ENCODE measurements around the gene CYS1. TPM values are rescaled to one million over a fixed set of nuclear protein-coding genes. Genes with fewer than 3 reads are reported as not detected.
A peak's percentile ranks its signal among the peaks of the same experiment; 100 is the strongest.

CYS1 gene
- 0.56 TPM in 1 of 2 replicates, not detected in the other for total RNA-seq (ENCODE audit: low replicate concordance)

DNA sequence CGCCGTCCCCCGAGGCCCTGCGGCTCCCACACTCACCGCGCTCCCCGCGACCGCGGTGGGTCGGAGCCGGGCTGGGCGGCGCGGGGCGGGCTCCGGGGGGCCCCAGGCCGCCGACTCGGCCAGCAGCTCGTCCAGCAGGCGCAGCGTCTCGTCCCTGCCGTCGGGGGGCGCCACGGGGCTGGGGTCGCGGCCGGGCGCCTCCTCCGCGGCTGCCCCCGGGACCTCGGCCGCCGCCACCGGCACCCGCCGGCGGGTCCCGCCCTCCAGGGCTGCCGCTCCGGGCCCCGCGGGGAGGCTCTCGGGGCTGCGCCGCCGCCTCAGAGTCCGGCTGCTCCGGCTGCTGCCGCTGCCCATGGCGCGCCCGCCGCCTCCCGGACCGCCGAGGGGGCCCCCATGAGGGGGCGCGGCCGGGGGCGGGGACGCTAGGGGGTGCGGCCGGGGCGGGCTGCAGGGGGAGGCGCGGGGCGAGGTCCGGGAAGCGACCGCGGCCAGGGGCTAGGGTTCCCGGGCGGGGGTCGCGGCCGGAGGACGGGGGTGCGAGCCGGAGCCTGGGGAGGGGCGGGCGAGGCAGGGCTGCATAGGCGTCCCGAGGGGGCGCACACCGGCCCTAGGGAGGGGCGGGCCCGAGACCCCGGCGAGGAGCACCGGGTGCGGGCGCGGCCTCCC lies at the start of gene CYS1:
CYS1 (minus strand) TSS at position 542 of the 666 bp plus-strand sequence; CDS start at position 354, 188 bp downstream.
- peak within 1 kb of the TSS; percentile 78 for H3K4me3 Mint-ChIP-seq
- Histone ChIP-seq H3K9ac (no peak within 1 kb of the TSS), H3K79me2 (ENCODE audit: low read depth) (no peaks in the 10 kb centered on the region), H3K4me1 (peaks cover 4% of the 10 kb centered on the region), H2AFZ (replicated peaks) (peak within 1 kb of the TSS; percentile 89), H3K27me3 (peaks cover 98% of the 10 kb centered on the region), H4K20me1 (ENCODE audit: low read depth) (peaks cover 5% of the 10 kb centered on the region), H3K27ac (no peak within 1 kb of the TSS), H3K4me3 (peak within 1 kb of the TSS; percentile 57), H3K36me3 (no peaks in the 10 kb centered on the region), H3K4me2 (peak within 1 kb of the TSS; percentile 80), H3K9me3 (ENCODE audit: low read depth) (no peaks in the 10 kb centered on the region), H3F3A (ENCODE audit: low read depth) (peaks cover 22% of the 10 kb centered on the region)
- DNase-seq (ENCODE audit: low spot score): peak; percentile 76
- H3K27me3 Mint-ChIP-seq (ENCODE audit: insufficient read depth, low read depth): peaks cover 72% of the 10 kb centered on the region
- H3K9me3 Mint-ChIP-seq: no peaks in the 10 kb centered on the region
- no peaks in the 10 kb centered on the region for H3K36me3 Mint-ChIP-seq
- H3K4me1 Mint-ChIP-seq: peaks cover 24% of the 10 kb centered on the region
- H3K27ac Mint-ChIP-seq: no peak within 1 kb of the TSS
- TF ChIP-seq CTCF (IDR thresholded peaks at IDR 0.05): no peak
- no peak for TF ChIP-seq EZH2phosphoT487 (IDR thresholded peaks at IDR 0.05)
- no peak for TF ChIP-seq EZH2 (IDR thresholded peaks at IDR 0.05)

DNA sequence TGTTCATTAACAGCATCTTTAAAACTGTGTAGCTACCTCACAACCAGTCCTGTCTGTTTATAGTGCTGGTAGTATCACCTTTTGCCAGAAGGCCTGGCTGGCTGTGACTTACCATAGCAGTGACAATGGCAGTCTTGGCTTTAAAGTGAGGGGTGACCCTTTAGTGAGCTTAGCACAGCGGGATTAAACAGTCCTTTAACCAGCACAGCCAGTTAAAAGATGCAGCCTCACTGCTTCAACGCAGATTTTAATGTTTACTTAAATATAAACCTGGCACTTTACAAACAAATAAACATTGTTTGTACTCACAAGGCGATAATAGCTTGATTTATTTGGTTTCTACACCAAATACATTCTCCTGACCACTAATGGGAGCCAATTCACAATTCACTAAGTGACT lies 49.3 kb upstream of the CYS1 start:
- peaks cover 29% of the 10 kb centered on the region for H3F3A ChIP-seq (ENCODE audit: low read depth)
- Mint-ChIP-seq H3K4me3 (no peak overlapping the region), H3K9me3 (no peaks in the 10 kb centered on the region), H3K4me1 (peaks cover 17% of the 10 kb centered on the region), H3K27me3 (ENCODE audit: insufficient read depth, low read depth) (peaks cover 5% of the 10 kb centered on the region), H3K27ac (no peak overlapping the region), H3K36me3 (peaks cover 46% of the 10 kb centered on the region)
- H3K36me3 ChIP-seq: peaks cover 31% of the 10 kb centered on the region
- H3K27ac ChIP-seq: no peak overlapping the region
- H4K20me1 ChIP-seq (ENCODE audit: low read depth): peaks cover 84% of the 10 kb centered on the region
- no peak for DNase-seq (ENCODE audit: low spot score)
- H3K4me3 ChIP-seq: no peak overlapping the region
- no peak overlapping the region for H3K4me2 ChIP-seq
- TF ChIP-seq EZH2 (IDR thresholded peaks at IDR 0.05) (no peak), CTCF (IDR thresholded peaks at IDR 0.05) (no peak), EZH2phosphoT487 (IDR thresholded peaks at IDR 0.05) (no peak)
- H3K27me3 ChIP-seq: no peaks in the 10 kb centered on the region
- H3K9ac ChIP-seq: no peak overlapping the region
- H3K79me2 ChIP-seq (ENCODE audit: low read depth): peaks cover 63% of the 10 kb centered on the region
- H3K4me1 ChIP-seq: peaks cover 10% of the 10 kb centered on the region
- no peaks in the 10 kb centered on the region for H3K9me3 ChIP-seq (ENCODE audit: low read depth)
- H2AFZ ChIP-seq (replicated peaks): no peak overlapping the region

DNA sequence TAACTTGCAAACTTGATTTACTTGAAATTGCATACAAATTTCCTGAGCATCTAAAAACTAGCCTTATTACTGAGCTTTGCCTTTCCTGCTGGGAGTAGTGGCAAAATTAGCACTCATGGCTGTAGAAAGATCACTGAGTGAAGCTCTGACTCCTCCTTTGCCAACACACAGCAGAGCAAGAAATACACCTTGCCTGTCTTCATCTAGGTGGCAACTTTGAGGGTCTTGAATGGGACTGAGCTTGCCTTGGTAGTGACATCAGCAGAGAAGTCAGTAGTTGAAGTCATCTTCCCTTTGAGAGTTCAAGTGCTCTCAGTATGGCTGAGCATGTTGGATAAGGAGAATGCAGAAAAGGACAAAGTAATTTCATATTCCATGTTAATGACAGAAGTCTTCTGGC lies 48.2 kb upstream of the CYS1 start:
- peaks cover 25% of the 10 kb centered on the region for H3K4me1 Mint-ChIP-seq

More for the DNA sequence above, 48.2 kb upstream of the CYS1 start:
- Histone ChIP-seq H3K27ac (no peak overlapping the region), H4K20me1 (ENCODE audit: low read depth) (peaks cover 92% of the 10 kb centered on the region), H3K9me3 (ENCODE audit: low read depth) (no peaks in the 10 kb centered on the region), H3K4me3 (no peak overlapping the region), H3K36me3 (peaks cover 31% of the 10 kb centered on the region), H3F3A (ENCODE audit: low read depth) (peaks cover 27% of the 10 kb centered on the region), H3K27me3 (no peaks in the 10 kb centered on the region), H2AFZ (replicated peaks) (no peak overlapping the region), H3K4me2 (no peak overlapping the region), H3K79me2 (ENCODE audit: low read depth) (peaks cover 73% of the 10 kb centered on the region), H3K9ac (no peak overlapping the region), H3K4me1 (peaks cover 10% of the 10 kb centered on the region)
- Mint-ChIP-seq H3K27ac (no peak overlapping the region), H3K9me3 (no peaks in the 10 kb centered on the region), H3K27me3 (ENCODE audit: insufficient read depth, low read depth) (peaks cover 5% of the 10 kb centered on the region), H3K4me3 (no peak overlapping the region), H3K36me3 (peaks cover 46% of the 10 kb centered on the region)
- TF ChIP-seq EZH2 (IDR thresholded peaks at IDR 0.05) (no peak), EZH2phosphoT487 (IDR thresholded peaks at IDR 0.05) (no peak), CTCF (IDR thresholded peaks at IDR 0.05) (no peak)
- DNase-seq (ENCODE audit: low spot score): no peak
